Stimulated activated CD4-positive, alpha-beta T cell treated with anti-CD3 and anti-CD28 coated beads, TNF-alpha, amount 100 ng/mL, for 4 hours (primary cell): ENCODE measurements around the gene FARS2.

Experiments
- DNase-seq, 3 experiments: peaks; one replicate each; pipeline ENCODE4 v3.0.0-alpha.2; 2020; ENCODE audit warnings: low read depth in 3 of 3

The FARS2 gene

GRCh38 chr6:5425797-5426196, 164.5 kb downstream of the FARS2 start:
- no peak for DNase-seq

- no peak for DNase-seq
These were observed 166.3 kb downstream of the FARS2 start for GRCh38 chr6:5427586-5427985.

GRCh38 chr6:5433324-5433723, 172.0 kb downstream of the FARS2 start:
- DNase-seq: no peak

- DNase-seq: no peak
These were observed 174.1 kb downstream of the FARS2 start for GRCh38 chr6:5435449-5435848.

- no peak for DNase-seq
These were observed 177.7 kb downstream of the FARS2 start for GRCh38 chr6:5438922-5439584.

GRCh38 chr6:5439749-5440148, 178.4 kb downstream of the FARS2 start:
- no peak for DNase-seq

- no peak for DNase-seq
These were observed 181.0 kb downstream of the FARS2 start for GRCh38 chr6:5442319-5442718.

GRCh38 chr6:5442916-5443315, 181.6 kb downstream of the FARS2 start:
- no peak for DNase-seq

- DNase-seq: no peak
These were observed 182.2 kb downstream of the FARS2 start for GRCh38 chr6:5443491-5443890.

GRCh38 chr6:5446362-5447075, 185.2 kb downstream of the FARS2 start:
- no peak for DNase-seq

- DNase-seq: no peak
These were observed 186.6 kb downstream of the FARS2 start for GRCh38 chr6:5447921-5448320.

- DNase-seq: no peak
These were observed 188.8 kb downstream of the FARS2 start for GRCh38 chr6:5450073-5450472.

- no peak for DNase-seq
These were observed 192.2 kb downstream of the FARS2 start for GRCh38 chr6:5453546-5453945.

- no peak for DNase-seq
These were observed 193.8 kb downstream of the FARS2 start for GRCh38 chr6:5455142-5455541.

- DNase-seq: no peak
These were observed 195.7 kb downstream of the FARS2 start for GRCh38 chr6:5457041-5457440.

GRCh38 chr6:5457983-5458683, 196.8 kb downstream of the FARS2 start:
- no peak for DNase-seq

- no peak for DNase-seq
These were observed 198.0 kb downstream of the FARS2 start for GRCh38 chr6:5459346-5459745.

- no peak for DNase-seq
These were observed 200.1 kb downstream of the FARS2 start for GRCh38 chr6:5461365-5461764.

- DNase-seq: no peak
These were observed 201.5 kb downstream of the FARS2 start for GRCh38 chr6:5462856-5463255.

- no peak for DNase-seq
These were observed 202.4 kb downstream of the FARS2 start for GRCh38 chr6:5463690-5464089.

GRCh38 chr6:5464099-5464885, 203.0 kb downstream of the FARS2 start:
- DNase-seq: no peak
